HG02938 (cell line): ENCODE results near the gene DUSP28.

Experiments
- ATAC-seq: cut with Tn5 transposase; IDR thresholded peaks from one replicate; pipeline ENCODE4 v1.9.1; 2021; ENCODE audit warnings: mild to moderate bottlenecking, moderate library complexity; ENCODE audit not compliant: unreplicated experiment

DUSP28 gene

GRCh38 chr2:240596491-240596931, 36.4 kb downstream of the DUSP28 start:
- no peak for ATAC-seq

DNA sequence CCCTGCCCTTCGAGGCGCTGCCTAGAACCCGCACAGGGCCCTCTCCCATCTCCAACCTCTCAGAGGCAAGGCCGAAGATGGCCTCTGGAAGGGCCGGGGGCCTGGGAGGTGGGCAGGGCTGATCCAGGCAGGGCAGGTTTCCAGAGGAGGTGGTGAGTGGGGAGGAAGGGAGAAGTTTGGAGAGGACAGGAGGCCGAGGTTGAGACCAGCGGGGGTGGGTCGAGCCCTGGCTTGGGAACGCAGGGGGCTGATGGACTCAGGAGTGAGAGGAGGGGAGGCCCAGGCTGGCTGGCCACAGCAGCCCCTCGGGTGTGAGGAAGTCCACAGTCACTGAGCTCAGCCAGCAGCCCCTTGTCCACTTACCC, 36.9 kb downstream of the DUSP28 start:
- ATAC-seq = no peak

GRCh38 chr2:240597419-240598181, 37.4 kb downstream of the DUSP28 start:
- no peak for ATAC-seq

- ATAC-seq = no peak
These were observed 38.3 kb downstream of the DUSP28 start for GRCh38 chr2:240598311-240598911.

GRCh38 chr2:240599141-240599583, 39.0 kb downstream of the DUSP28 start:
- ATAC-seq = no peak

GRCh38 chr2:240600451-240600961, 40.3 kb downstream of the DUSP28 start:
- no peak for ATAC-seq

GRCh38 chr2:240601061-240601830, 41.1 kb downstream of the DUSP28 start:
- ATAC-seq = no peak

DNA sequence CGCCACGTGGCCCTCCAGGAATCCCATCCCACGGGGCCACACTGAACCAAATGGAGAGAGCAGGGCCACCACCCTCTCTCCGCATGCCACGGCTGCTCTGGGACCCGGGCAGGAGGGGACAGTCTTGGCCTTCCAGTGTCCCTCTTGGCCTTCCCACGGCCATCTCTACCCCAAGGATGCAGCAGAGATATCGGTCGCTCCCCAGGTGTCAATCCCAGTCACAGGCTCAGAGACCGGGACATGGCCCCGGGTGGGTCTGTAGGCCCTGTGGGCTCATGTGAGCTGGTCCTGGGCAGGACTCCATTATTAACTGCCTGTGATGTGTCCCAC, 41.6 kb downstream of the DUSP28 start:
- ATAC-seq = no peak

GRCh38 chr2:240602266-240603050, 42.3 kb downstream of the DUSP28 start:
- no peak for ATAC-seq

DNA sequence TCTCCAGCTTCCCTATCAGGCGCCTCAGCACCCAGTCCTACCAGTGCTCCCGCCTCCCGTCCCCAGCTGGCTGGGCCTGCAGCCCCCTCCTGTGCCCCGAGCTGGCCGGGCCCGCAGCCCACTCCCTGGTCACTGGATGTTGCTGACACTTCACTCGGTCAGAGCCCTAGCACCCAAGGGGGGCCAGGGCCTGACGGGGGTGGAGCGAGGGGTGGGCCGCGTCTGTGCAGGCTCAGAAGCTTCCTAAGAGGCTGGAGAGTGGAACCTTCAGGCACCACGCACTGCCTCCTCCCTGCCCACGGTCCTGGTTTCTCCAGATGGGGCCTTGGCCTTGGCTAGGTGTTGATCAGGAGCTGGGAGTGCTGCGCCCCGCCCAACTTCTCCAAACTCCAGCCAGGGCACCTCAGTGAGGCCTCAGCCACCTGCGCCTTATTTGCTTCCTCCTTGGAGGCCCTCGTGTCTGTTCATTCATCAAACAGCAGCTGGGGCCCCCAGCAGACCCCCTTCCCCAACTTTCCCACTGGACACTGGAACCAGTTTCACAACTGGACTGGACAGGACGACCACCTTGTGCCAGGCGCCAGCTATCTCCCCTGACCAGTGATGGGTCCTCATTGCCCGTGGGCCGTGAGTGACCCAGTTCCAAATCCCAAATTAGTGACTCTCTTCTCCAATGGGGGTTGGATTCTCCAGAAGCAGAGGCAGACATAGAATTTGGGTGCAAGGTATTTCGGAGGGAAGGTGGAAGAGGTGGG, 43.1 kb downstream of the DUSP28 start:
- ATAC-seq = no peak

- no peak for ATAC-seq
These were observed 43.7 kb downstream of the DUSP28 start for GRCh38 chr2:240603846-240604245.

GRCh38 chr2:240604291-240604938, 44.3 kb downstream of the DUSP28 start:
- ATAC-seq = no peak

DNA sequence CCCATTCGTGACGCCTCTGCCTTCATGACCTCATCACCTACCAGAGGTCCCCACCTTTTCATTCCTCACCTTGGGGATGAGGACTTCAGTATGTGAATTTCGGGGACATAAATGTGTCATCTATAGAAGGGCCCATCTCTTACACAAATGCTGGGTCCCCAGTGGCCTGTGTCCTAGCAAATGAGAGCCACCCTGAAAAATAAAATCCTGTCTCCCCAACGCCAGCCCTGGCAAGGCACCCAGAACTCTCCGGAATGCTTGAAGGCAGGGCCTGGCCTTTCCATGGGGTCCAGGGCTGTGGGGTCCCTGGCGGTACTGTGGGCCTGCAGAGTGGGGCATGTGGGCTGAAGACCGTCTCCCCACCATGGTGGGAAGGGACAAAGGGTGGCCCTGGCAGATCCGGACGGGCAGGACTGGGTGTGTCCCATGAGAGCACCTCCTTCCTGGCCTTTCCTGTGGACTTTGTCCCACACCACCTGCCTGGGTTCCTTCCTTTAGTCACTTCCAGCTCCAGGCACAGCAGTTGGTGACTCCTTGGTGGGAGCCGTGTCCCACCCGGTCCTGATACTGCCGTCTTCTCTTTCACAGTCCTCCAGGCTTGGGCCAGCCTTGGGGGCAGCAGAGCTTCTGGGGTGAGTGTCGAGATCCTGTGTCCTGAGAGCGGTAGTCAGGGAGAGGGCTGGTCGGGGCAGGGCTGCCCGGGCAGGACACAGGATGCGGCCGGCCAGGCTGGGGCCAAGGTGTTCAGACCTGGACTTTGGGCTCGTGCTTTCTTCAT, 45.0 kb downstream of the DUSP28 start:
- ATAC-seq = no peak

DNA sequence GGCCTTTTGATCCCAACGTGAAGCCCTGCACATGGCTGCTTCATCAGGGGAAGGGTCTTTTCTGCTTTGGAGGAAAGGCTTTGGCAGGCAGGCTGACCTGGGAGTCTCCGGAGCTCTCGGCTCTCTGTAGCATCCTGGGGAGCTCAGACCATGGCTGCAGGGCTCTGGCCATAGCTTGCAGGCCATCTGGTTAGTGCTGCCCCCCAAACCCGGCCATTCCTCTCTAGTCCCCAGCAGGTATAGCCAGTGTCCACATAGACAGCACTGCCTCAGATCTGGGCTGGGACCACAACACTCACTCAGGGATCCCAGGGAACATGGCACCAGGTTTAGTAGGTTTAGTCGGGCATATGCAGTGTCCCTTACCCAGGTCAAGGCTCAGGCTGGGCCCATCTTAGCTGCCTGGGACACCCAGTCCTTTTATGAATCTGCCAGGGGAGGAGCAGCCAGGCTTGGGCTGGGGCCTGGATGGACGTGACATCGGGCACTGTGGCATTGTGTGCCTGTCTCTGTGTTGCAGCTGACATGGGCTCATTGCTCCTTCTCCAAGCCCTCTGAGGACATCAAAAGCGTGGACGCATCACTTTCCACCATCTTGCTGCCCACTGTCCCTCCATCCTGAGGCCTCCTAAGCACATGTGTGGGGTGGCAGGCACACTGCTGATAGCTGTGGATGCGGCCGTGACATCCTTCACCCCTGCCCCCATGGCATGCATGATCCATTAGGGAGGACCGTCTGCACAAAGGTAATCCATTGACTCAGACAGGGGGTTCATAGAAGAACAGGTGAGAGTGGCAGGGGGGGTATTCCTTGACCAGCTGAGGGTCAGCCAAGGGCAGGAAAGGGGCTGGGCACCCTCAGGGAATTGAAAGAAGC, 45.9 kb downstream of the DUSP28 start:
- ATAC-seq = no peak

- ATAC-seq = no peak
These were observed 51.5 kb downstream of the DUSP28 start for GRCh38 chr2:240611601-240612210.
